ENCODE results near the gene CBFA2T2.
"Not testable (repeated sequence)": the region's sequence is repeated elsewhere in the genome, so short reads cannot be mapped to it uniquely, and the experiment has no call there.

The CBFA2T2 gene

DNA sequence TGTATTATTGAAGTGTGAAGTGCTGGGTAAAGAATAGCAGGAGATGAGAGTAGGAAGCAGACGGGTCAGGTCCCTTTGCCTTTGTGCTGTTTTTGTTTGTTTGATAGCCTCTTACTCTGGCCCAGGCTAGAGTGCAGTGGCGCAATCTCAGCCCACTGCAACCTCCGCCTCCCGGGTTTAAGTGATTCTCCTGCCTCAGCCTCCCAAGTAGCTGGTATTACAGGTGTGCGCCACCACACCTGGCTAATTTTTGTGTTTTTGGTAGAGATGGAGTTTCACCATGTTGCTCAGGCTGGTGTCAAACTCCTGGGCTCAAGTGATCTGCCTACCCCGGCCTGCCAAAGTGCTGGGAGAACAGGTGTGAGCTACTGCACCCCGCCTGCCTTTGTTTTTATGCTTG, 18.1 kb downstream of the CBFA2T2 start:
- DNase-seq, result not testable (repeated sequence)

DNA sequence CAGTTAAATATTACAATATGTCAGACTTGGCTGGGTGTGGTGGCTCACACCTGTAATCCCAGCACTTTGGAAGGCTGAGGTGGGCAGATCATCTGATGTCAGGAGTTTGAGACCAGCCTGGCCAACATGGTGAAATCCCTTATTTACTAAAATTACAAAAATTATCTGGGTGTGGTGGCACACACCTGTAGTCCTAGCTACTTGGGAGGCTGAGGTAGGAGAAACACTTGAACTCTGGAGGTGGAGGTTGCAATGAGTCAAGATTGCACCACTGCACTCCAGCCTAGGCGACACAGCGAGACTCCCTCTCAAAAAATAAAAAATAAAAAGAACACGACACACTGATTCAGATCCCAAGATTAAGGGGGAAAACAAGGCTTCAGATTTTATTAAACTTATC, 19.2 kb downstream of the CBFA2T2 start:
- DNase-seq, result not testable (repeated sequence)

DNA sequence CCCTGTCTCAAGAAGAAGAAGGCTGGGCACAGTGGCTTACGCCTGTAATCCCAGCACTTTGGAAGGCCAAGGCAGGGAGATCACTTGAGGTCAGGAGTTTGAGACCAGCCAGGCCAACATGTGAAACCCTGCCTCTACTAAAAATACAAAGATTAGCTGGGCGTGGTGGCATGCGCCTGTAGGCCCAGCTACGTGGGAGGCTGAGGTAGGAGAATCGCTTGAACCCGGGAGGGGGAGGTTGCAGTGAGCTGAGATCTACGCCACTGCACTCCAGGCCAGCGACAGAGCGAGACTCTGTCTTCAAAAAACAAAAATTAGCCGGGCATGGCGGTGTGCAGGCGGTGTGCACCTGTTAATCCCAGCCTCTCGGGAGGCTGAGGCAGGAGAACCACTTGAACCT, 22.0 kb downstream of the CBFA2T2 start:
- not testable (repeated sequence) for DNase-seq

DNA sequence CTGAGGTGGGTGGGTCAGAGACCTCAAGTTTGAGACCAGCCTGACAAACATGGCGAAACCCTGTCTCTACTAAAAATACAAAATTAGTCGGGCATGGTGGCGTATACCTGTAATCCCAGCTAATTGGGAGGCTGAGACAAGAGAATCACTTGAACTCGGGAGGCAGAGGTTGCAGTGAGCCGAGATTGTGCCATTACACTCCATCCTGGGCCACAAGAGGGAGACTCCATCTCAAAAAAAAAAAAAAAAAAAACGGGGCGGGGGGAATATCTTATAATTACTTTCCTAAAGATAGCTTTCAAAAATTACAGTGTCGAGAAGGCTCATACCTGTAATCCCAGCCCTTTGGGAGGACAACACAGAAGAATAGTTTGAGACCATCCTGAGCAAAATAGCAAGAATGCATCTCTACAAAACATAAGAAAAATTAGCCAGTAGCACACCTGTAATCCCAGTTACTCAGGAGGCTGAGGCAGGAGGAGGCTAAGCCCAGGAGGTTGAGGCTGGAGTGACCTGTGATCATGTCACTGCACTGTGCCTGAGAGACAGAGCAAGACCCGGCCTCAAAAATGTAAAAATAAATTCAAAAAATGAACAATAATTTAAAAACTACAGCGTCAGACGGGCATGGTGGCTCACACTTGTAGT, 25.8 kb downstream of the CBFA2T2 start:
- no peak for DNase-seq

DNA sequence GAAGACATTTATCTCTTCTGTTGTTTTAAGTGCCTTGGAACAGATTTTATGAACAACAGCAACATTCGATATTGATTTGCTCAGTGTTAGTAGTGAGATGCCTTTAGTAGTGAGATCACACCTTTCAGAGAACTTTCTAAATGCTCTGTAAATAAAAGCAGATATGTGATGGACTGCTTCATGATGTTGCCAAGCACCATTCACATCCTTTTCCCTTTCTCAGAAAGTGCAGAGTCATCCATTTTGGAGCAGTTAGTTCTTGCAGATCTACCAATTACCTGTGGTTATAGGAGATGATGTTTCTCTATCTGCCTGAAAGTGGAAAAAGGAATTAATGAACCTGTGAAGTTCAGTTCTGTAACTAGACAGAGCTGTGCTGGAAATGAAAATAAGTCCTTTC, 27.0 kb downstream of the CBFA2T2 start:
- DNase-seq, result no peak

DNA sequence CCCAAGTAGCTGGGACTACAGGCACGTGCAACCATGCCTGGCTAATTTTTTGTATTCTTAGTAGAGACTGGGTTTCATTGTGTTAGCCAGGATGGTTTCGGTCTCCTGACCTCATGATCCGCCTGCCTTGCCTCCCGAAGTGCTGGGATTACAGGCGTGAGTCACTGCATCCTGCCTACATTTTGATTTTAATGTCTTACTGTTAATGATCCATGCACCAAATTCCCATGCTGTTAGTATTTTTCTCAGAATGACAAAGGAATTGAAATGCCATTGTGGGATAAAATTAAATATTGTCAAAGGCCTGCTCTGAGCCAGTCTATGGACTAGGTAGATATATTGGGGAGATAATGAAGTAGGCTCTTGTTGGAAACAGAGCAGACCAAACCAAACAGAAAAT, 28.2 kb downstream of the CBFA2T2 start:
- DNase-seq, result no peak

DNA sequence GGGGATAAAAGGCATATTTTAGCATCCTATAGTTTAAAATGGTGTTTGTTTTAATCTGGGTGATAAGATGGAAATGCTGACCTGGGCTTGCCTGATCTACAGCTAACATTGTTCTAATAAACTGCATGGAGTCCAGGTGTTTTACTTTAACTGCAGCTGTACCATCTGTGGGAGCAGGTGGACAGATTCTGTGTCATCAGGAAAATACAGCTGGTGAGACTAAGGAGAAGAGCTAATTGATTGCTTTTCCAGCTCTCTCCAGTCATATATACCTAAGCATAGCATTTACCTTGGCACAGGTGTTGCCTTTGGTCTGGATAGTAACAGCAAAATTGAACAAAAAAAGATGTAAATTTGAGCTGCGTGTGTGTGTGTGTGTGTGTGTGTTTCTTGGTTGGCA, 31.6 kb downstream of the CBFA2T2 start:
- peak; percentile 97 for DNase-seq

DNA sequence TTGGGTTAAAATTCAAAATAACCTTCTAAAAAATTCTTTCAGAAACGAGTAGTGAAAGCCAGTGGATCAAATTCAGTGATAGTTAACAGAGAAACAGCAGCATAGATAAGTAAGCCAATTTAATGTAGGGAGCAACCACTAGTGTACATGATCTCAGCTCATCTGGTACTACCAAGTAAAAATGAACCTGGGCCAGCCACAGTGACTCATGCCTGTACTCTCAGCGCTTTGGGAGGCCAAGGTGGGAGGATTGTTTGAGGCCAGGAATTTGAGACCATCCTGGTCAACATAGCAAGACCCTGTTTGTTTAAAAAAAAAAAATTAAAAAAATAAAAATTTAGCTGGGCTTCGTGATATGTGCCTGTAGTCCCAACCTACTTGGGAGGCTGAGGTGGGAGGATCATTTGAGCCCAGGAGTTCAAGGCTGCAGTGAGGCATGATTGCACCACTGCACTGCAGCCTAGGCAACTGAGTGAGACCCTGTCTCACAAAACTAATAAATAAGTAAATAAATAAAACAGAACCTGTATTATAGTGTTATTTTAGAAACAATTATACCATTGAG, 32.4 kb downstream of the CBFA2T2 start:
- no peak for DNase-seq

DNA sequence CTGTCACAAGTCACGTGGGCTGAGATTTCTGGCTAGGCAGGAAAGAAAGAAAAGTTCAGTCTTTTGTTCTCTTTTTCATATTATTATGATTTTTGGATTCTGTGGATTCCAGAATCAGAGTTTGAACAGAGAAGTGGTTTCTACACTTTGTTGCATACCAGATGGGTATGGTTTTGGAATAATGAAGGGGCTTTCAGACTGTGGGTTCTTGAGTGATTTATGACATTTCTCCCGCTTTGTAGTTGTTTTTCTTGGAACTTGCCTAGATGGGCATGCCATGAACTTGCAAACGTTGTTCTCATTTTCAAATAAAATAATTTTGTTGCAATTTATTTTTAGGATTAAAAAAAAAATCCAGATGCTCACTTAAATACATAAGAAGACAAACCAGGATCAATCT, 34.4 kb downstream of the CBFA2T2 start:
- no peak for DNase-seq

DNA sequence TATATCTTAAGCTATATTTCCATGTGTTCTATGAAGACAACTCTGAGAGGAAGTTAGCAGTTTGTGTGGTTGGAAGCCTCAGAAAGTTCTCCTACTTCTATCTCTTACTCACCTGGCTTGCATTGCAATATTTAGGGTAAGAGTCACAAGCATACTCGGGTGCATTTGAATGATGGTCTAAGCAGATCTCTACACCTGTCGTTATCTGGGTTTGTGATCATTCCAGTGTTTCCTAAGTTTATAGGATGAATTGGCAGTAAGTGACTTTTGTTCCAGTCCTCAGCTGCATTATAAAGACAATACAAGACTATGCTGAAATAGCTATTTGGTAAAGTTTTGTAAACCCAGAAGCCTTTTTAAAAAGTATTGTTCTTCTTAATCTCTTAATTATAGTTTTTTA, 36.9 kb downstream of the CBFA2T2 start:
- DNase-seq, result no peak

DNA sequence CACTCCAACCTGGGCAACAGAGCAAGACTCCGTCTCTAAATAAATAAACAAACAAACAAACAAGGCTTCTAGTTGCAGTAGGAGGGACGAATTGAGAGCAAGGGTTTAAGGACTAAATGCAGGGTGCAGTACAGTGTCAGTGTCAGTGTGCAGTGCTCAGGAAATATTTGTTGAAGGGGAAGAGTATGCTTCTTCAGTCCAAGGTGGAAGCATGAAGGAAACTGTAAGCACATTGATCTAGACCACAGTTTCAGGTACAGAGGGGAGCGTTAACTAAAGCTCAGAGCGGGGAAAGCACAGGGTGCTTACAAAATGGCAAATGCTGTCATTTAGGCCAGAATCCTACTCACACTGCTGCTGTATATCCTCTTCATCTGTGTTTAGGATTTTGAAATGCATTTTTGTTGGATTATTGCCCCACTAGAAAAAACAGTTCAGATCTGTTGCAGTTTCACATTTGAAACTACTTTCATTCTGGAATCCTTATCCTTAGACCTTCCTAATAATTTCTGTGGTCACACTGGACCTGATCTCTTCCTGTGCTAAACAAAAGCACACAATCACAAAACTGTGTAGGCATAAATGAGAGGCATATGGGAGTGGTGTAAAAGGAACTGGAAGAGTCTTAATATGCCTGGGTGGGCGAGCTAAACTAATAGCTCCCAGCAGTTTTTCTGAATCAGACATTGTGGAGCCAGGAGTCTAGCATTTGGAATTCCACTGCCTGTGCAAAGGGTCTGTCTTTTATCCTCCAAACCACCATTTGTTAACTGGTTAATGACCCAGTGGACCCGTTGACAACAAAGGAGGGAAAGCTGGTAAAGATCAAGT, 41.4 kb downstream of the CBFA2T2 start:
- DNase-seq, result no peak

DNA sequence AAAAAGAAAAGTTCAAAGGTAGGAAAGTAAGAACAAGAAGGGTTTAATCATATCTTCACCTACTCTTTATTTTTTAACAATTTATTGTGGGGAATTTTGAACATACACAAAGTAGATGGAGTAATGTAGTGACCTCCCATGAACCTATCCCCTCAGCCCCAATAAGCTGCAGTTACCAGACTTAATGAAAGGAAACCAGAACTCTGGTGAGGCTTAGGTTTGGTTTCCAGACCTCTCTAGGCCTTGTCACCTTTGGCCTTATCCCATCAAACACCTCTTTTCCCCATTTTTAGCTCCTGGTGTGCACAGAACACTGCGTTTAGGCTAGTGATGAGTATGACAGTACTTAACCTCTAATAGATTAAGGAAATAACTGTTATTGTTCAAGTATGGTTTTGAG, 42.0 kb downstream of the CBFA2T2 start:
- DNase-seq, result no peak

DNA sequence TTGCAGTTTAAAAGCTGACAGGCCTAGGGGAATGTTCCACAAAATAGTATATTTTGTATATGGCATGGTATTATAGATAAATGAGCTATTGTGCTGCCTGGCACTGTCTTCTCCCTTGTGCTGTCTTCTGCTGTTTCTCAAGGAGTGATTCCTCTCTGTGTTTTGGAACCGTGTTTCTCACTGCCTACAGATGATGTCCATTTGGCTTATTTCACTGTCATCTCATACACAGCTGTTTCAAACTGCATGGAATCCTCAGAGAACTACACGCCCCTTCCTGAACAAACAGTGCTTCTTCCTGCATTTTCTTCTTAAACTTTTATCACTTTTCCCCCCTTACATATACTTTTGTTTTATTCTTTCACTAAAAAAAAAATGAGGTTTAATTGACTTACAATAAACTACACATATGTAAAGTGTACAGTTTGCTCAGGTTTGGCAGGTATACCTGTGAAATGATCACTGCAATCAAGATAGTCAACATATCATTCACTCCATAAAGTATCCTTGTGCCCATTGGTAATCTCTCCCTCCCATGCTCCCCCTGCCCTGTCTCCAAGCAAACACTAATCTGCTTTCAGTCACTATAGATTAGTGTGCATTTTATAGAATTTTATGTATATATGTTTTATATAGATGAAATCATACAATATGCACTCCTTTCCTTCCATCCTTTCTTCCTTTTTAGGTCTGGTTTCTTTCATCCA, 43.0 kb downstream of the CBFA2T2 start:
- DNase-seq, result no peak

DNA sequence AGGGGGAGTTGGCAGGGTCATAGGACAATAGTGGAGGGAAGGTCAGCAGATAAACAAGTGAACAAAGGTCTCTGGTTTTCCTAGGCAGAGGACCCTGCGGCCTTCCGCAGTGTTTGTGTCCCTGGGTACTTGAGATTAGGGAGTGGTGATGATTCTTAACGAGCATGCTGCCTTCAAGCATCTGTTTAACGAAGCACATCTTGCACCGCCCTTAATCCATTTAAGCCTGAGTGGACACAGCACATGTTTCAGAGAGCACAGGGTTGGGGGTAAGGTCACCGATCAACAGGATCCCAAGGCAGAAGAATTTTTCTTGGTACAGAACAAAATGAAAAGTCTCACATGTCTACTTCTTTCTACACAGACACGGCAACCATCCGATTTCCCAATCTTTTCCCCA, 45.8 kb downstream of the CBFA2T2 start:
- DNase-seq, result not testable (repeated sequence)

DNA sequence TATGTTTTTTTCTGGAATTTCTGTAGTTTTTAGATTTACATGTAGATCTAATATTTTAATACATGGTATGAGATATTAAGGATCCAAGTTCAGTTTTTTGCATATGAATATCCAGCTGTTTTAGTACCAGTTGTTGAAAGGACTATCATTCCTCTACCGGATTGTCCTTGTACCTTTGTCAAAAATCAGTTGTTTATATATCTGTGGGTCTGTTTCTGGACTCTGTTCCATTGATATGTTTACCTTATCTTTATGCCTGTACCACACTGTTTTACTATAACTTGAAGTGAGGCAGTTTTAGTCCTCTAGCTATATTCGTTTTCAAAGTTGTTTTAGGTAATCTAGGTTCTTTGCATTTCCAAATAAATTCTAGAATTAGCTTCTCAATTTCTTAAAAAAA, 47.7 kb downstream of the CBFA2T2 start:
- DNase-seq, result no peak

DNA sequence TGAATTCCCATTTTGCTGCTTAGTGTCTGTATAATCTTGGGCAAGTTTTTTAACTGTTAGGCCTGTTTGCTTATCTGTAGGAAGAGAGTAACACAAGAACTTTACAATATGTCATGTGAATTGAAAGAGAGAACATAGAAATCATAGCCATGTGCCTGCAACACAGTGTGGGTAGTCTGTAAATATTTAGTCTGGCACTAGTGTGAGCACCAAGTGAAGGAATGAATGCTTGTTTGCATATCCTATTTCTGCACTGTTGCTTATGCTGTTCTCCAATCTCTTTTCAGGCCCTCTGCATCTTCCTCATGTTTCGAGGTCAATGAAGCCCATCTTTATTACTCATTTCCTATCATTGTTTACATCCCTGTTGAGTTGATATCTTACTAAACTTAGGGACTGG, 49.2 kb downstream of the CBFA2T2 start:
- DNase-seq, result no peak

DNA sequence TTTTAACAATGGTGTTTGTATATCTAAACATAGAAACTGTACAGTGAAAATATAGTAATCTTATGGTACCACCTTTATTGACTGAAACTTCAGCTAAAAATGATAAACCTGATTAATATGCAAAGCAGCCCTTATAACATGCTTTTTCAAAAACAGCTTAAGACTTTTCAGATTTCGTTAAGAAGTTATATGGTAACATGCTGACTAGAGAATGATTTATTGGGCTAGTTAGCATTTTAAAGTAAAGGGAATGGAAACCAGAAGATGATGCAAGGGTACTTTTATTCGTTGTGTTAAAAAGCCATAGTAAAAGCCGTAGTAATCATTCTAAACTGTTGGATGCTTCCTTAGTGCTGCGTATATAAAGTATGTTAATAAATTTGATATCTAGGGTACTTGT, 50.5 kb downstream of the CBFA2T2 start:
- DNase-seq, result no peak

DNA sequence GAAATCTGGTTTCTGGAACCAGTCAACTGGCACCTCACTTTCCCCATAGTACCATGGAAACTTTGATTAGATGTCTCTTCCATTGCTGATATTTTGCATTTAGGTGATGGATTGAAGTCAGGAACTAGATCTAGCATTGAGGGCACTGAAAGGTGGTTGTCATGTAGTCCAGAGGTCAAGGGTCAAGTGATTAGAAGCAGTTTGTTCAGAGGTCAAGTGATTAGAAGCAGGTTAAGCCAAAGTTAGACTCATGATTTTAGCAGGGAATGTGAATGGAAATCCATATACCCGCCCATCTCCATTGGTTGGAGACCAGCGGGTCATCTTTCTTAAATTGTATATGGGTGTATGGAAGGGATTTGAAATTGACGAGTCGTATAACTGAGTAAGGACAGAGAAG, 51.2 kb downstream of the CBFA2T2 start:
- DNase-seq, result no peak

DNA sequence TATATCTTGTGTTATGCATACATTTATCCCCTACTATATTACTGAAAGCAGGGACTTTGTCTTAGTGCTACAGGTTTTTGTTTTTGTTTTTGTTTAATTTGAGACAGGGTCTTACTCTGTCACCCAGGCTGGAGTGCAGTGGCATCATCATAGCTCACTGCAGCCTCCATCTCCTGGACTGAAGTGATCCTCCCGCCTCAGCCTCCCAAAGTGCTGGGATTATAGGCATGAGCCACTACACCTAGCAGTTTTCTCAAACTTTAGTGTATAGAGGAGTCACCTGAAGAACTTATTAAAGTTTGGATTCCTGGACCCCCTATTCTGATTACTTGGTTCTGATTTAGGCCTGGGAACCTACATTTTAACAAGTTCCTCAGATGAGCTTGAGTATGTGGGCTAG, 51.9 kb downstream of the CBFA2T2 start:
- DNase-seq, result no peak

DNA sequence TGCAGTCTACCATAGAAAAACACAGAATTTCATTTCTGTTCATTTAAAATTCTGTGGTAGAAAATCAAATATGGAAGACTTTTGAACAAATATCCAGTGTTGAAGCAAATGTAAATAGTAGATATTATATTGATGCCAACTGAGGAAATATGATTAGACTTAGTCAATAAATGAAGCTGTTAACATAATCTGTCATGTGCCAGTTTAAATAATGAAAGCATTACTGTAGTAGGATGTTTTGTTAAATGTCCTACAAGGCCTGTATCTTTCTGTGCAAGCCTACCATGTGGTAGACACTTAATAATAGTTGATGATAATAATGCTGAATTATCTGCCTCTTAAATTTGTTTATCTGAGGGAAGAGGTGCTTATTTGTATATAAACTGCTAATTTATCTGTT, 55.9 kb downstream of the CBFA2T2 start:
- no peak for DNase-seq

DNA sequence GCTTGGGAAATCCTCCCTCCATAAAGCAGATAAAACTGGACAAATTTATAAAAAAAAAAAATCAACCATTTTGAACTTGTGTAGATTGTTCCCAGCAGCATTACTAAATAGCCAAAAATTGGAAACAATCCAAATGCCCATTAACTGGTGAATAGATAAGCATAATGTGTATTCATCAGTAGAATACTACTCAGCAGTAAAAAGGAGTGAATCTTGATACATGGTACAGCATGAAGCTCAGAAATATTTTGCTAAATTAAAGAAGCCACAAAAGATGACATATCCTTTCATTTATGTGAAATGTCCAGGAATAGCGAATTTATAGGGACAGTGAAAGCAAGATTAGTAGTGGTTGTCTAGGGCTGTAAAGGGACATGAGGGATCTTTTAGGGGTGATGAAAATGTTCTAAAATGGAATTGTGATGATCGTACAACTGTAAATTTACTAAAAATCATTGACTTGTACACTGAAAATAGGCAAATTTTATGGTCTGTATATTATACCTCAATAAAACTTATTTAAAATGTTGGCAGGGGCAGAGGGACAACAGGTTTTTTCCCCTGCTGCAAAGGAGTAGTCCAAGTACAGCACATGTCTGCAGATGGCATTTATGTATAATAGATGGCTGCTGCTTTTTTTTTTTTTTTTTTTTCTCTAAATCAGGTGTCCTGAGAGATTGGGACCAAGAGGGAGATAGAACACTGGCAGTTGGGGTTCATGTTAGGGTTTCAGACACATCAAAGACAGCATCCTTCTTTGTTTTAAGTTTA, 59.5 kb downstream of the CBFA2T2 start:
- no peak for DNase-seq

DNA sequence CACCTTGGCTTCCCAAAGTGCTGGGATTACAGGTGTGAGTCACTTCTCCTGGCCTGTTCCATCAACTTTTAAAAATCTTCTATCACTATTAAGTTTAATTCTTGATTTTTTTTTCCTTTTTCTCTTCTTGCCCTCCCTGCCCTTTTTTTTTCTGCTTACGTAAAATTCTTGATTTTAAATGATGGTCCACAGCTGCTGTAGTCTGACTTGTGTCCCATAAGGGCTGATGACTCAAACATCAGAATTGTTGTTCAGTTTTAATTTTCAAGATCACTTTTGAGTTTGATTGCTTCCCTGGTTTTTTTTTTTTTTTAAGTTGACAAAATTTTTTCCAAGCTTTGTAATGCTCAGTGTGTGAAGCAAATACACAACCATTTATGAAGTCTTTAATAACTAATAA, 61.9 kb downstream of the CBFA2T2 start:
- DNase-seq, result no peak

DNA sequence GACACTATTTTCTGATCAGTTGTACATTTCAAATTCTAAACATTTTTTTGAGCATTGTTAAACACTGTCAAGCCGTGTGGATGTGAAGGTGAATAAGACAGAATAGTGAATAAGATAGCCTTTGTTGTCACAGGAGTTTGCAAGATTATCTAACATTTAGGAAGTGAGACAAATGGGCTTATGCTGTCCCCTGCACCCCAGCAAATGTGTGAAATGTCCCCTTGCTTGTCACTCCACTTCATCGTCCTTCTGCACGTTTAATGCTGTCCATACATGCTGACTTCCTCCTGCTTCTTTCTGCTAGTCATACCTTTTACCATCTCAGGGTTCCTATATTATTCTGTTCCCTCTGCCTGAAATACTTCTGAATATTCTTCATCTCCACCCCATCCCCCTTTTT, 62.6 kb downstream of the CBFA2T2 start:
- DNase-seq, result no peak

All from NCI-H1417 treated with DMSO at 0.1 percent for 48 hours (cell line).